Measurements from ENCODE around the gene SSTR5.

DNA sequence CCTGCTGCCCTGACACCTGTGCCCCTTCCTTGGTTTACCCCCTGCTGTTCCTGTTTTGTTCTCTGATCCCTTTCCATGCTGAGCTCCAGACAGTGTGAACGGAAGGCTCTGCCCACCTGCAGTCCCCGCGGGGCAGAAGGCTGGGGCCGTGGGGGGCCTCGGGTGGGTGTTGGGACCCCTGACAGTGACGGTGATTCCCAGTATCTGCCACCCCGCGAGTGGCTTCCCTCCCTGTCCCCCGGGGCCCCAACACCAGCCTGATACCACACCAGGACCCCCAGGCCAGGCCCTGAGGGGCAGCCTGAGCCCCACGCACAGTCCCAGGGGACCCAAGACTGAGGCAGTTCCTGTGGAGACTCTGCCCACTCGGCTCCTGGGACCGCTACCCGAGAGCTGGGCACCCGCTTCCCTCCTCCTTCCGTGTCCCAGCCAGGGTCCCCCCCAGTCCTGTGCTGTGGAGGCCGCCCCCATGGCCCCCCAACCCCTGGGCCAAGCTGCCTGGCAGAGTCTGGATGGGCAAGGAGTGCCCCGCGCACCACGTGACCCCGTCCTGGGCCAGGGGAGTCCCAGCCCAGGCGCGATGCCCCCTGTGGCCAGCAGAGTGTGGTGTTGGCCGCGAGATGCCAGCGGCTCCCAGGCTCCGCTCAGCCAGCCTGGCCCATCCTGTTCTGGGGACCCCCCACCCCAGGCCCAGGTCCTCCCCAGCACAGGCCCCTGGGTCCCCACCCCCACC, 33.5 kb downstream of the SSTR5 start:
- TF ChIP-seq, protein P1, sequence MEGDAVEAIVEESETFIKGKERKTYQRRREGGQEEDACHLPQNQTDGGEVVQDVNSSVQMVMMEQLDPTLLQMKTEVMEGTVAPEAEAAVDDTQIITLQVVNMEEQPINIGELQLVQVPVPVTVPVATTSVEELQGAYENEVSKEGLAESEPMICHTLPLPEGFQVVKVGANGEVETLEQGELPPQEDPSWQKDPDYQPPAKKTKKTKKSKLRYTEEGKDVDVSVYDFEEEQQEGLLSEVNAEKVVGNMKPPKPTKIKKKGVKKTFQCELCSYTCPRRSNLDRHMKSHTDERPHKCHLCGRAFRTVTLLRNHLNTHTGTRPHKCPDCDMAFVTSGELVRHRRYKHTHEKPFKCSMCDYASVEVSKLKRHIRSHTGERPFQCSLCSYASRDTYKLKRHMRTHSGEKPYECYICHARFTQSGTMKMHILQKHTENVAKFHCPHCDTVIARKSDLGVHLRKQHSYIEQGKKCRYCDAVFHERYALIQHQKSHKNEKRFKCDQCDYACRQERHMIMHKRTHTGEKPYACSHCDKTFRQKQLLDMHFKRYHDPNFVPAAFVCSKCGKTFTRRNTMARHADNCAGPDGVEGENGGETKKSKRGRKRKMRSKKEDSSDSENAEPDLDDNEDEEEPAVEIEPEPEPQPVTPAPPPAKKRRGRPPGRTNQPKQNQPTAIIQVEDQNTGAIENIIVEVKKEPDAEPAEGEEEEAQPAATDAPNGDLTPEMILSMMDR (IDR thresholded peaks at IDR 0.05): peak; percentile 93
- no peak for TF ChIP-seq JUNB (IDR thresholded peaks at IDR 0.05)
- TF ChIP-seq TP53 (CRISPR knock-in tag; IDR thresholded peaks at IDR 0.05): no peak
- TF ChIP-seq RCOR1 (IDR thresholded peaks at IDR 0.05; ENCODE audit: low read depth, low read length): no peak
